HepG2 (cell line): ENCODE measurements around the gene ATP12A. TPM values are rescaled to one million over a fixed set of nuclear protein-coding genes. Genes with fewer than 3 reads are reported as not detected.

ENCODE experiments used
- ATAC-seq: fragments of 200-7000 bp; cut with Tn5 transposase; 3 replicates; pipeline ENCODE4 v1.9.1; 2020; ENCODE audit warnings: mild to moderate bottlenecking, moderate library complexity
- BruUV-seq: library from RNA; stranded (reverse); fragments of 400-500 nt; replicated peaks from 2 replicates; lab custom pipeline; 2021; lab: Mats Ljungman, UMichigan
- CTCF ChIA-PET: fragments of 300-600 bp; formaldehyde crosslinking; extraction: SDS; loops from one replicate; lab custom pipeline; 2021; ENCODE audit warnings: low total read pairs, inconsistent platforms, low intra/inter-chr PET ratio; lab: Yijun Ruan, JAX
- POLR2A ChIA-PET: fragments of 350-600 bp; sonication (Branson Sonifier 250); formaldehyde crosslinking; loops from one replicate; lab custom pipeline; 2020; ENCODE audit warnings: antibody characterized with exemption, inconsistent platforms; lab: Yijun Ruan, JAX
- DNase-seq: peaks from one replicate; pipeline ENCODE4 v3.0.0-alpha.2; 2015; ENCODE audit warnings: low spot score
- FAIRE-seq: peaks from 3 replicates; lab custom pipeline; 2011; peaks lifted over from hg19 to GRCh38; lab: Jason Lieb, UNC
- H2AFZ ChIP-seq: one replicate; pipeline ENCODE4 v1.6.1; 2011; ENCODE audit warnings: low read length, inconsistent platforms
- H3K27ac ChIP-seq: fragments of 300-600 bp; 3 replicates; pipeline ENCODE4 v1.8.0; 2011; ENCODE audit warnings: mixed run types, mild to moderate bottlenecking, mixed read lengths, low read length, inconsistent platforms; ENCODE audit not compliant: insufficient read depth; ENCODE audit errors: extremely low read length
- H3K27me3 ChIP-seq, 2 experiments: fragments of 200-600 bp in 1 of 2; 2 replicates in 1 of 2; 3 replicates in 1 of 2; pipeline versions ENCODE4 v1.6.0 to v1.8.0; 2011; ENCODE audit warnings: low read length in 2 of 2, mild to moderate bottlenecking in 2 of 2, moderate library complexity in 2 of 2, inconsistent platforms in 1 of 2; ENCODE audit not compliant: insufficient read depth in 2 of 2, control insufficient read depth in 1 of 2
- H3K36me3 ChIP-seq, 2 experiments: fragments of 200-600 bp in 1 of 2; replicated peaks in 1 of 2; 2 replicates in 1 of 2; 3 replicates in 1 of 2; pipeline versions ENCODE4 v1.5.1 to v1.8.0; 2011; ENCODE audit warnings: low read length in 2 of 2, inconsistent platforms in 1 of 2; ENCODE audit not compliant: insufficient read depth in 2 of 2, control insufficient read depth in 1 of 2
- H3K4me1 ChIP-seq: 2 replicates; pipeline ENCODE4 v1.5.1; 2012; ENCODE audit warnings: low read length, inconsistent platforms; ENCODE audit not compliant: insufficient read depth
- H3K4me2 ChIP-seq: 2 replicates; pipeline ENCODE4 v1.6.0; 2011; ENCODE audit warnings: low read depth, low read length, inconsistent platforms
- H3K4me3 ChIP-seq, 3 experiments: fragments of 200-600 bp in 1 of 3; sonication (generic), shearing (Covaris generic) in 1 of 3; replicated peaks in 1 of 3; 2 replicates each; pipeline ENCODE4 v1.5.1; 2011 to 2016; ENCODE audit warnings: low read length in 3 of 3, inconsistent platforms in 2 of 3, low read depth in 2 of 3, mild to moderate bottlenecking in 2 of 3, control low read depth in 1 of 3, mixed read lengths in 1 of 3; ENCODE audit not compliant: insufficient read depth in 1 of 3
- H3K79me2 ChIP-seq: one replicate; pipeline ENCODE4 v1.6.1; 2011; ENCODE audit warnings: low read length, inconsistent platforms; ENCODE audit not compliant: insufficient read depth
- H3K9ac ChIP-seq: 2 replicates; pipeline ENCODE4 v1.6.0; 2011; ENCODE audit warnings: mild to moderate bottlenecking, low read depth, low read length, inconsistent platforms; ENCODE audit not compliant: insufficient read depth
- H3K9me3 ChIP-seq: 2 replicates; pipeline ENCODE4 v1.5.1; 2012; ENCODE audit warnings: mild to moderate bottlenecking, low read length
- H4K20me1 ChIP-seq: 2 replicates; pipeline ENCODE4 v1.6.0; 2011; ENCODE audit warnings: inconsistent platforms, mild to moderate bottlenecking, low read length, moderate library complexity; ENCODE audit not compliant: insufficient read depth
- AHDC1 ChIP-seq: sonication (generic); formaldehyde crosslinking; IDR thresholded peaks from 2 replicates; pipeline ENCODE4 v1.5.1; 2020; ENCODE audit warnings: mild to moderate bottlenecking, missing genetic modification reagents, borderline replicate concordance
- ATF7 ChIP-seq, 2 experiments: fragments of 450-650 bp in 1 of 2; sonication (generic) in 1 of 2; formaldehyde crosslinking in 1 of 2; IDR thresholded peaks; 2 replicates each; pipeline versions ENCODE4 v1.4.0 to v1.6.1; 2016 to 2020; ENCODE audit warnings: antibody characterized with exemption in 1 of 2, mild to moderate bottlenecking in 1 of 2, missing genetic modification reagents in 1 of 2
- HNRNPL ChIP-seq: fragments of 200-400 bp; formaldehyde crosslinking; IDR thresholded peaks from 2 replicates; pipeline ENCODE4 v1.6.1; 2017; ENCODE audit warnings: mild to moderate bottlenecking, low read depth, low read length
- HOXA3 ChIP-seq: sonication (generic); formaldehyde crosslinking; IDR thresholded peaks from 2 replicates; pipeline ENCODE4 v1.5.0; 2020; ENCODE audit warnings: missing genetic modification reagents
- SMAD1 ChIP-seq: sonication (generic); formaldehyde crosslinking; IDR thresholded peaks from 2 replicates; pipeline ENCODE4 v1.4.0; 2020; ENCODE audit warnings: missing genetic modification reagents, low read depth, mild to moderate bottlenecking, borderline replicate concordance
- ZBTB3 ChIP-seq: sonication (generic); formaldehyde crosslinking; IDR thresholded peaks from 2 replicates; pipeline ENCODE4 v1.4.0; 2020; ENCODE audit warnings: low read depth, mild to moderate bottlenecking, moderate library complexity, missing genetic modification reagents, borderline replicate concordance
- ZNF260 ChIP-seq: sonication (generic); formaldehyde crosslinking; IDR thresholded peaks from 2 replicates; pipeline ENCODE4 v1.4.0; 2020; ENCODE audit warnings: missing genetic modification reagents, low read depth, mild to moderate bottlenecking, borderline replicate concordance
- ZNF275 ChIP-seq: sonication (generic); formaldehyde crosslinking; IDR thresholded peaks from 2 replicates; pipeline ENCODE4 v1.8.0; 2022; ENCODE audit warnings: missing genetic modification reagents, mild to moderate bottlenecking, inconsistent platforms, borderline replicate concordance
- ZNF280B ChIP-seq: sonication (generic); formaldehyde crosslinking; IDR thresholded peaks from 2 replicates; pipeline ENCODE4 v1.5.0; 2020; ENCODE audit warnings: missing genetic modification reagents, mild to moderate bottlenecking, borderline replicate concordance
- ZNF383 ChIP-seq: sonication (generic); formaldehyde crosslinking; IDR thresholded peaks from 2 replicates; pipeline ENCODE4 v1.4.0; 2020; ENCODE audit warnings: missing genetic modification reagents, mild to moderate bottlenecking, borderline replicate concordance
- ZNF670 ChIP-seq: sonication (generic); formaldehyde crosslinking; IDR thresholded peaks from 2 replicates; pipeline ENCODE4 v1.8.0; 2022; ENCODE audit warnings: mild to moderate bottlenecking, missing genetic modification reagents, borderline replicate concordance
- WGBS: methylation state at CpG from one replicate; pipeline ENCODE4 v1.1.6; 2017; ENCODE audit warnings: low lambda C conversion rate; 5-methylcytosine and 5-hydroxymethylcytosine counted together
- in situ Hi-C: cut with HindIII; loops from 2 replicates; pipeline ENCODE4 v1.10.0; 2017; ENCODE audit warnings: low pct_unique_long_range_greater_than_20kb; ENCODE audit not compliant: extremely low pct_ligation_motif_present
- intact Hi-C: fragments of 100-400 bp; cut with micrococcal nuclease; formaldehyde crosslinking; loops from one replicate; pipeline ENCODE4 v1.10.0; 2022; ENCODE audit not compliant: unreplicated experiment
- polyA plus RNA-seq, 8 experiments: library from polyadenylated mRNA; depleted of rRNA in 3 of 8; stranded (reverse) in 7 of 8; unstranded in 1 of 8; fragments of >200 nt; fragmentation: Illumina TruSeq in 4 of 8; extraction: Trizol in 4 of 8; gene quantifications; 2 replicates each; pipeline versions ENCODE4 v1.2.1 to v1.2.3, GENCODE V29; 2011 to 2016; ENCODE audit warnings: low read depth in 4 of 8, missing spikeins in 1 of 8, mixed read lengths in 1 of 8; ENCODE audit not compliant: insufficient read depth in 1 of 8
- total RNA-seq, 5 experiments: library from RNA; depleted of rRNA; stranded (reverse); fragments of >200 nt; fragmentation: Illumina TruSeq; extraction: Trizol; gene quantifications; 2 replicates each; pipeline ENCODE4 v1.2.3, GENCODE V29; 2016; ENCODE audit warnings: low read depth in 1 of 5

Gene ATP12A
- total and polyA plus RNA-seq, 2 of the 13 experiments (the other 11 are each of a cell fraction or from before 2014, with no cell fraction given) = not detected

GRCh38 chr13:24649688-24650043 lies 30.5 kb upstream of the ATP12A start:
- Histone ChIP-seq H3K4me3 (no peak overlapping the region), H3K4me2 (no peak overlapping the region), H3K4me1 (no peaks in the 10 kb centered on the region), H3K9me3 (no peaks in the 10 kb centered on the region), H3K36me3 (no peaks in the 10 kb centered on the region), H4K20me1 (no peaks in the 10 kb centered on the region), H3K79me2 (no peaks in the 10 kb centered on the region), H3K27me3 (no peaks in the 10 kb centered on the region; a peak in 1 of 5 replicates), H3K9ac (no peak overlapping the region), H2AFZ (no peak overlapping the region), H3K27ac (no peak overlapping the region)
- BruUV-seq = no TSS peak
- CTCF ChIA-PET = no interaction called here
- FAIRE-seq (no peak), ATAC-seq (no peak), DNase-seq (no peak)
- TF ChIP-seq ZBTB3 (CRISPR knock-in tag) = no peak
- TF ChIP-seq HNRNPL = no peak
- no peak for TF ChIP-seq ZNF260
- TF ChIP-seq ZNF670 = no peak
- no peak for TF ChIP-seq HOXA3 (CRISPR knock-in tag)
- TF ChIP-seq SMAD1 (CRISPR knock-in tag) = no peak
- no peak for TF ChIP-seq ATF7 (IDR thresholded peaks at IDR 0.05)
- TF ChIP-seq ATF7 (CRISPR knock-in tag; IDR thresholded peaks at IDR 0.05) = no peak
- TF ChIP-seq ZNF383 (CRISPR knock-in tag) = no peak
- TF ChIP-seq ZNF275 (CRISPR knock-in tag) = no peak
- TF ChIP-seq AHDC1 (CRISPR knock-in tag) = no peak
- no peak for TF ChIP-seq ZNF280B (CRISPR knock-in tag)
- intact Hi-C loops = no loop called here
- WGBS = 4% methylated on average over 2 of the region's 2 CpGs
- POLR2A ChIA-PET = no interaction called here
- in situ Hi-C loops = no loop called here
